Stimulated activated CD8-positive, alpha-beta memory T cell treated with anti-CD3 and anti-CD28 coated beads, Interleukin-2, amount 100 ng/mL, for 48 hours (primary cell): ENCODE results near the gene ACTN1.

Experiments used
- DNase-seq, 2 donors: peaks; one replicate each; pipeline ENCODE4 v3.0.0-alpha.2; 2020; ENCODE audit warnings: low read depth in 2 of 2

Gene ACTN1

DNA sequence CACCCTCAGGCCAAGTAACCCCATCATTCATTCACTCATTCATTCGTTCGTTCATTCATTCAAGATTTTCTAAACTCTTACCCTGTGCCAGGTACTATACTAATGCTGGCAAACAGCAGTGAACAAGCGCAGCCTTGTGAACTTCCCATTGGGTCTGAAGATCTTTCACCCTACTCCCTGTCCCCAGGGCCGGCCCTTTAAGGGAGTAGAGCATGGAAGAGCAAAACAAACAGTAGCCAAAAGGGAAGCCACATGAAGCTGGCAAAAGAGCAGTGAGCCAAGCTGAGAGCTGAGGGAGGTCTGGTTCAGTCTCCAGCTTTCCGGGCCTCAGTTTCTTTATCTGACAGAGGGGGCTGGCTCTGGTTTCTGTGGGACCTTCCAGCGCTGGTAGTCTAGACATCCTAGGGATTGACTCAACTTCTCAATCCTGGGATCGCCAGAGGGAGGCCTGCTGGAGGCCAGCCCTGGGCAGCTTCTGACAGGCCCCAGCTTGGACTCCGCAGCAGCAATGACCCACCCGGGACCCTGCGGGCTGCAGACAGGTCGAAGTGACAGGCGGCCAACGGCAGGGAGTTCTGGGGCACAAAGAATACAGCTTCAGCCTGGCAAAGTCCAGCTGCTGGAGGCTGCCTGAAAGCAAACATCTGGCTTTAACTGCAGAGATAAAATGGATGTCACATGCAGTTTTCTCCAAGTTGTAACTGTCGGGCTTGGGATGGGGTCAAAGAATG lies 27.1 kb downstream of the ACTN1 start:
- DNase-seq: no peak

DNA sequence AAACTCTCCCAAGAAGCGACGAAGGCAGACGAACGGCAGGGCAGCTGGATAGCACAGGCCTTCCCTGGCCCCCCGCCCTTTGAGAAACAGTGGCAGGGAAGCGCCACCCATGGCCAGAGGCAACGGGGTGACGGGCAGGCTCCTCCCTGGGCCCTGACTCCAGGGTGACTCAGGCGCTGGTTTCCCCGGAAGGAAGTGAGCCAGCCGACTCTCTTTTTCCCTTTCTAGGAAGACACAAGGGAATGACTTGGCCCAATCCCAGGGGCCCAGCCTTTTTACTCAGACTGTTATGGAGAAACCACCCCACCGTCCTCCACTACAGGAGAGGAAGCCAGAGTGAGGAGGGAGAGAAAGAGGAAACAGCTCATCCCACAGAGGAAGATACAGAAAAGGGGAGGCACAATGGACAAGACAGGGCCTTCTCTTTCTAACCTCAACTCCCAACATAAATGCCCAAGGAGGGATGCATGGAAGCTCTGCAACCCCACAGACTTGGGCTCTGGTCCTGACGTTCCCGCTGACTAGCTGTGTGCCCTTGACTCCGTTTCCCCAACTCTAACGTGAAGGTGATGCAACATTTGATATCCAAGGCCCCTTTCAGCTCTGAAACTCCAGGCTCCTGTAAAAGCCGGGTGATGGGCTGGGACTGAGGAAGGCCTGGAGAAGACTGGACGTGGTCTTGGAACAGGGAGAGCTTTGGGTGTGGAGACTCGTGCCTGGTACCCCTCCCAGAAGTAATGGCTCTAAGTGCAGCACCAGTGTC lies 27.9 kb downstream of the ACTN1 start:
- no peak for DNase-seq

DNA sequence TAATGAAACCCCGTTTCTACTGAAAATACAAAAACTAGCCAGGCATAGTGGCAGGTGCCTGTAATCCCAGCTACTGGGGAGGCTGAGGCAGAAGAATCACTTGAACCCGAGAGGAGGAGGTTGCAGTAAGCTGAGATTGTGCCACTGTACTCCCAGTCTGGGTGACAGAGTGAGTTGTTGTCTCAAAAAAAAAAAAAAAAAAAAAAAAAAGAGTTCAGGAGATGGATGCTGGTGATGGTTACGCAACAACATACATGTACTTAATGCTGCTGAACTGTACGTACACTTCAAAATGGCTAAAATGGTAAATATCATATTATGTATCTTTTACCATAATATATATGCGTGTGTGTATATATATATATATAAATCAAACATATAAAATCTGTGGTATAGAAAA lies 29.0 kb downstream of the ACTN1 start:
- no peak for DNase-seq

DNA sequence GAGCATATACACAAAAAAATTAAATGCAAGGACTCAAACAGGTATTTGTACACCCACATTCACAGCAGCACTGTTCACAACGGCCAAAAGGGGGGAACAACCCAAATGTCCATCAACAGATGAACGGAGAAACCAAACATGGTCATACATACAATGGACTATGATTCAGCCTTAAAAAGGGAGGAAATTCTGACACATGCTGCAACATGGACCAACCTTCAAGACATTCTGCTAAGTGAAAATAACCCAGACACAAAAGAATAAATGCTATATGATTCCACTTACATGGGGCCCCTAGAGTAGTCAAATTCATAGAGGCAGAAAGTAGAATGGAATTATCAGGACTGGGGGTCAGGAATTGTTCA lies 29.5 kb downstream of the ACTN1 start:
- no peak for DNase-seq

DNA sequence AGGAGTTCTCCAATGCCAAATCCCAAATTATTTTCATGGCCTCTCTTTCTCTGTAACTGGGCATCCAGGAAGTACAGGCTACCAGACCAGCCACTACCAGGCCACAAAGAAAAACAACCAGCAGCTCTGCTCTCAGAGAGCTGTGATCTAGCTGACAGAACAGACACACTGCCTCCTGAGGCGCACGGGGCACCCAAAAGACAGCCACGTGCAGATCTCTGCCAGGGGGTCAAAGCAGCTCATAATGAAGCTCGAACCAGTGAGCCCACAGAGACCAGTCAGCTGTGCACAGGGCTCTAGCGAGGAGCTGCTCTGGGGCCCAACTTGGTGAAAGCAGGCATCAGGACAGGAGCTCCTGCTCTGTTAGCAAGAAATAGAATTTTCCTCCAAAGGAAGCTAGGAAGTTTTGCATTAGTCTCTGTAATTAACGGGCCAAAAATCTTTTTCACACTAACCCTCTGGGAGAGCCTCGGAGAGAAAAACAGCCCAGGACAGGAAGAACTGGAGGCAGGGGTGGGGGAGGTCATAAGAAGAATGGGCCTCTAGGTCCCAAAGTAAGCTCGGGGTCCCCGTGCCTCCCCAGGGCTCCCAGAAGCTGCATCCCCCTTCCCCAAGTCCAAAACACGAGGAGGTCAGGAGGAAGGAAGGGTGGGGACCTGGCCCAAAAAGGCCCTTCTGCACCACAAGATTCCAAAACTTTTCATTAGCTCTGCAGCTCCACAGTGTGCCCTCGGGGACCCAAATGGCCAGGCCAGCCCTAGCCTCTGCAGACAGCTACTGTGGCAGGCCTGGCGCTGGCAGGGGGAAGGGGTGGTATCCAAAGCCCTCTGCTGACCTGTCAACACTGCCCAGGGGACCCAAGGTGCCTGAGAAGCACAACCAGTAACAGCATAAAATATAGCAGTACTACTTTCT lies 30.2 kb downstream of the ACTN1 start:
- DNase-seq: no peak

DNA sequence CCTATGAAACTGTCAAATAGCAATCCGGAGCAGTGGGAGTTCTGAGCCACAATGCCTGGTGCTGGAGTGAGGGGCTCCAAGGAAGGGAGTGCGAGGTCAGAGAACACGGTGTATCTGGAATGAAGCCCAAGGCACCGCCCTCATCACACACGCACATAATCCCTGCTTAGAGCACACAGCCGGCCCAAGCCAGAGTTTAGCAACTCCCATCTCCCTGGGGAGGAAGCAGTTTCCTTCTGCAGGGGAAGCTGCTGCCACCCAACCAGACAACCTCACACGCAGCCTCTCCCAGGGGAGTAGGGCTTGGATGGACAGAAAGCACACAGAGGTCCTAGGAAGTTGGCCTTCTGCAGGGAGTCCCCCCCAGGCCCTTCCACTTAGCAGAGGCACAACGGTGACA lies 31.3 kb downstream of the ACTN1 start:
- no peak for DNase-seq

DNA sequence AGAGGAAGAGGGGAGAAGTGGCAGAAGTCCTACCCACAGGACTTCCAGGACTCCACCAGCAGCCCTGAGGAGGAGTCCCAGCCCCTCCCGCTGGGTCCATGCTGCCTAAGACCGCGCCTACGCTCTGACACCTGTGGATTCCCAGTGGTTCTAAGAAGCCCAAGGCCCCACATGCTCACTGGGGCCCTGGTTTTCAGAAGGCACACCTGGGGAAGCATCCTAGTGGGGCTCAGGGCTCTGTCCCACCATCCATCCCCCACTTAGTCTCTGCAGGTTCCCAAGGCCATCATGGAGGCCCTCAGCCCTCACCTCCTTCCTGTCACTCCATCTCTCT lies 32.6 kb downstream of the ACTN1 start:
- DNase-seq: no peak

DNA sequence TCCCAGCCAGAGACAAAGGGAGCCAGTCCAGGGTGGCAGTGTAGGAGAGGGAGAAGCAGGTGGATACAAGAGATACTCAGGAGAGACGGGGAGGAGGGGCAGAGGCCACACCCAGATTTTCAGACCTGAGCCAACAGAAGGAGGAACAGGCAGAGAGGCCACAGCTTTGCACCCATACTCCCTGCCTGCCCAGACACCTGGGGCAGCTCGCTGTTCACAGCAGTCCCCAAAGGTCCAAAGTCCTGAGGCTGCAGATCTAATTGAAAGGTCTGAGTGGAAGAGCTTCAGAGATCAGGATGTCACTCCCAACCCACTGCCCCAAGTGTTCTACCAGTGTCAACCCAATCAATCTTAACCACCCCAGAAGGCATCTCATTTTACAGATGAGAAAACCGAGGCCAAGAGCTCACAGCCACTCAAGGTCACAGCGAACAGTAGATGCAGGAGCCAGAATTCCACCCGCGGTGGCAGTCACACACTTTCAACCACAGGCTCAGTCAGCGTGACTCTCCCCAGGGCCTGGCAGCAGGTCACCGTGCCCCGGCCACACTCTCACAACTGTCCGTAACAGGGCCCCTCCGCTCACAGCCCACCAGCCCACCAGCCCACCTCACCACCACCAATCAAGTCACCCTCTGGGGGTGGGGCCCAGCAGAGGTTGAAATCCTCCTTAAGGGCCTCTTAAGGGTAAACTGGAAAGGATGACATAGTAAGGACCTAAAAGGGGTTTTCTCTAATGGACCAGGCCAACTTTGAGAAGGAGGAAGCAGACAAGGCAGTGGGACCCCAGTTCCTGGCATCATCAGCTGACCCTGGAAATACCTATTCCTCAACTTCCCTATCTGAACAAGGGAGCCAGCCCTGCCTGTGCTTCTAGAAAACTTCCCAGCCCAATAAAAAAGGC lies 33.3 kb downstream of the ACTN1 start:
- DNase-seq: peak; percentile 20 to 25

DNA sequence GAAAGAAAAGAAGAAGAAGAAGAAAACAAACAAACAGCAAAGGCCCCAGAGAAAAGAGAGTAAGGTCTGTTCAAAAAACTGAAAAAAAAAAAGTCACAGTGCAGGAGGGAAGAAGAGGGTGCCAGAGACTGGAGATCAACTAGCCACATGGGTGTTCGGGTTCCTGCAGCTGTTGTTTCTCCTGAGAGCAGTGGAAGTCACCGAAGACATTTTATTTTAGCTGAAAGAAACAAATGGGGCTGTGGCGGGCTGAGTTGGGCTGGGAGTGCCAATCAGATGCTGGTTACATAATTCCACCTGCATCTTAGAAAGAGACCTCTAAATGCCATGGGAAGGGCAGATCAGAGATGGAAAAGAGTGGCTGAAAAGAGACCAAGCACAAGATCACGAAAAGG lies 33.9 kb downstream of the ACTN1 start:
- no peak for DNase-seq

DNA sequence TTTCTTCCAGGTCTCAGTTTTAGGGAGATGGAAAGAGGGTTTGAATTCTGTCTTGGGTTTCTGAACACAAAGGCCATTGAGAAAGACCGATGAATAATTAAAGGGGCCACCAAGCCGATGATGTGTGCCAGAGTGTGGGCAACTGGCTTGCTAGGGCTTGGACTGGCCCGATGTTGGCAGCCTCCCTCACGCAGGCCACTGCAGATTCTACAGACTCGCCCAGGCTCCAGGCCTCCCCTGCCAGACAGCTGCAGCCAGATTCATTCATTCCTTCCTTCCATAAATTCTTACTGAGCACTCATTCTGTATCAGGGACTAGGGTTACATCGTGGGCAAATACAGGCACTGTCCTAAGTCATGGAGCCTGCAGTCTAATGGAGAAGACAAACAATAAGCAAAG lies 34.9 kb downstream of the ACTN1 start:
- DNase-seq: no peak

DNA sequence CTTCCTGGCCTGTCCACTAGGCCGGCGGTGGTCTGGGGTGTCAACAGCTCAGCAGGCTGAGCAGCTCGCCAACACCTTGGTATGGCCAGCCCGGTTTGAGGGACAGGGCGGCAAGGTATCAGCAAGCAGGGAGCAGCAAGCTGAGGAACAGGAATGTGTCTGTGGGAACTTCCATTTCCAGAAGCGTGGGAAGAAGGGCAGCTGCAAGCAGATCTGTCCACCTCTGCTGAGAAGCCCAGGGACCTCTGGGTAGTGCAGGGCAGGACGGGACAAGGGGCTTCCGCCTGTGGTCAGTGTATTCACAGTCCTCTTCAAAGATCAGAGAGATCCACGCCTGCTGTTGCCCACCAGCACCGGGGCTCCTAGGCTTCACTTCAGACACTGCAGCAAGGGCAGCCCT lies 36.0 kb downstream of the ACTN1 start:
- DNase-seq: no peak

DNA sequence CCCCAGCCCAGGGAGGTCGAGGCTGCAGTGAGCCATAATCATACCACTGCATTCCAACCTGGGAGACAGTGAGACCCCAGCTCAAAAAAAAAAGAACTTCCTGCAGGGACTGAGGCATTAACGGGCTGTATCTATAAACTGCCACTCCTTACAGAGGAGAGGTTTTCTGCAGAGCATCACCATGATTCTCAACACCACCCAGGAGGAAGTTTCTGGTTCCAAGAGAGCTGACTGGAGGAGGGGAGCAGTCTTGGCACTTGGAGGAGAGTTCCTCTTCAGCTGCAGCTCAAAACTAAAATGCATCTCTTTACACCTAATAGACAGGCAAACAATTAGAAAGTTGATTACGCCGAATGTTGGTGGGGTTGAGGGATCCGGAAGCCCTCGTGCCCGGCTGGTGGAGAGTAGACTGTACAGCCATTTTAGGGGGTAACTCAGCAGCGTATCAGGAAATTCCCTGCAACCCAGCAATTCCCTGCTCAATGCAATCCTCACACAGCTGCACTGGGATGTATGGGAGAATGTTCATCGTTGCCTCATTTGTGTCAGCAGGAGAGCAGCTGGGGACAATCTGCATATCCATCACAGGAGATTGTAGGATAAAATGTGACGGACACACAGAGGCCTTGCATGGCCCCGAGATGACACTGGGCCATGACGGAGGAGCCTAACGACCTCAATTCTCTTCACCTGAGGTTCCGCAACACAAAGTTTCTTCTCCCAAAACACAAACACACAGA lies 36.6 kb downstream of the ACTN1 start:
- no peak for DNase-seq

DNA sequence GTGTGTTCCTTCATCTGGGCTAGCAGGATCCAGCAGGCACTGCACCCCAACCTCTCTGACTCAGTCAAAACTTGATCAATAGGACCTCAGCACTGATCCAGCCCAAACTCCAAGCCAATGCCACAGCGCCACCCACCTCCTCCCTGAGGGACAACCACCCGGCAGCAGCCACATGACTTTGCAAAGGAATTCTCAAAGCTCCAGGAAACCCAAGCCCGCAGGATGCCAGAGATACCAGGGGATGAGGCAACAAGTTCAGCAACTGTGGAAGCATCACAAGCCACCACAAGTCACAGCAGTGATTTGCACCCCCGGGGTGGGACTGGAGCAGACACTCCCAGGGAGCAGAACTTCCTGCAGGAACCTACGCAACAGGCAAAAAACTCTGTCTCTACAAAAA lies 37.3 kb downstream of the ACTN1 start:
- DNase-seq: no peak

DNA sequence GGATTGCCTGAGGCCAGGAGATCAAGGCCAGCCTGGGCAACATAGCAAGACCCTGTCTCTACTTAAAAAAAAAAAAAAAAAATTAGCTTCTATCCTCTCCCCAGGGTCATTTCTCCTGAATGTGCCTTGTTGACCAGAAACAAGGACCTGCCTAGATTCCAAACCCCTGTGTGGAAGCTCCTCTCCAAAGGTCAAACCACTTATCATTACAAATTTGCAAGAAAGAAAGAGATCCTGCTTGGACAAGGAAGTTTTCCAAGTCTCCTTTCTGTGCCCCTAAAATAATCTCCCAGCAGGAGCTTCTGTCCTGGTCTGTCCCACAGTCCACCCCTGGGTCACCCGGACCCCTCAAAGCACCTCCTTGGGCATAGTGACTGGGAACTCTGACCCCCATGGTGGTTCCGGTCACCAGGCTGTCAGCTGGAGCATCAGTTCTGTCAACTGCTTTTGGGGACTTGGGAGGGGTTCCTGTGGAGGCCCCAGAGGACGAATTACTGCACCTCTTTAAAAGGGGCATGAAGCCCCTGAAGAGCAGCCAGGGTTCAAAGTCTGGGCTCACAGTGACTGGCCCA lies 38.4 kb downstream of the ACTN1 start:
- no peak for DNase-seq

DNA sequence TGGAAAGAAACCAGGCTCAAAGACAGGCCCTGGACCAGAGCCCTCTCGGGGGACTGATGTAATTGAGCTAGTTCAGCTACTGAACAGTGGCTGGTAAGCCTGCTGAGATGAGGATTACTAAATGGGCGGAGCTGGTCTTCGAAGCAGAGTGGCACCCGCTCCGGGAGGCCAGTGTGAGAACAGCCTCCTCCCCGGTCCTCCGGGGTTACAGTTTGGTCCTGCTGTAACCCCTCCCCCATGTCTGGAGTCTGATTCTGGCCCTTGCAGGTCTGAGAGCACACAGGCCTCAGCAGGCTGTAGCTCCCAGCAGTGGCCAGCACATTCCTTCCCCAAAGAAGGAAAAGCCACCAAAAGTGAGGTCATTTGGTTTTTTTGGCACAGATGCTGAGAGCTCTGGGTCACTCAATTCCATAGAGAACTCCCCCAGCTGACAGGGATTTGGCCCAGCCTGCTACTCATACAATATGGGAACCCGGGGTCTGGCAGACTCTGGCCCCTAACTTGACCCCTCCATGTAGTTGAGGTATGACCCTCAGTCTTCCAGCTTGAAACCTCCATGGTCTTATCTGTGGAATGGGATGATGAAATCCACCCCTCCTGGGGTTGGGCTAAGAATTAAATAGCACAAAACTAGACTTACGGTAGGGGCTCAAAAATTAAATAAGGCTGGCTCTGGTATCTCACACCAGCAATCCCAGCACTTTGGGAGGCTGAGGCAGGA lies 39.0 kb downstream of the ACTN1 start:
- DNase-seq: no peak

DNA sequence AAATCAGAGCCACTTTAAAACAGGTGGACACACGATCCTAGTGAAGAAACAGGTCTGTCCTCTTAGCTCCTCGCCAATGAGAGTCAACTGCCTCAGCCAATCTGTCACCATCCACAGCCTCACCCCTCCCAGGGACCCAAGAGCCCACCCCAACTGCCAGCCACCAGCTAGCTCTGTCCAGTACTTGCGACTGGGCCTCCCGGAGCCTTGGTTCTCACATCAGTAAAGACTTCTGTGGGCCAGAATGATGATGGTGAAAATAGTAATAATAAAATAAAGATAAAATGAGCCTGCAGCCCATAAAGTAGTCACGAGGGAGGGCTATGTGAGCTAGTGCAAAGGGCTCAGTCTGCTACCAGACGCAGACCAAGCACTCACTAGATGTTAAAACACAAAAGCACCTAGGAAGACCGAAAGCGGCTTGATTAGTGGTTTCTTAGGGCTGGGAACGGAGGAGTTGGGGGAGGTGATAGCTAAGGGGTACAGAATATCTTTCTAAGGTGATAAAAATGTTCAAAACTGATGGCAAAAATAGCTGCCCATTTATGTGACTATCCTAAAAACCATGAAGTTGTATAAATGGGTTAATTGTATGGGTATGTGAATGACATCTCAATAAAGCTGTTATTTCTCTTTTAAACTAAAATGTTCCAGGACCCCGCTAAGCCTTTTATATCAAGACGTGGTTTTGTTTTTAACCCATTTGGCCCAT lies 39.8 kb downstream of the ACTN1 start:
- no peak for DNase-seq

DNA sequence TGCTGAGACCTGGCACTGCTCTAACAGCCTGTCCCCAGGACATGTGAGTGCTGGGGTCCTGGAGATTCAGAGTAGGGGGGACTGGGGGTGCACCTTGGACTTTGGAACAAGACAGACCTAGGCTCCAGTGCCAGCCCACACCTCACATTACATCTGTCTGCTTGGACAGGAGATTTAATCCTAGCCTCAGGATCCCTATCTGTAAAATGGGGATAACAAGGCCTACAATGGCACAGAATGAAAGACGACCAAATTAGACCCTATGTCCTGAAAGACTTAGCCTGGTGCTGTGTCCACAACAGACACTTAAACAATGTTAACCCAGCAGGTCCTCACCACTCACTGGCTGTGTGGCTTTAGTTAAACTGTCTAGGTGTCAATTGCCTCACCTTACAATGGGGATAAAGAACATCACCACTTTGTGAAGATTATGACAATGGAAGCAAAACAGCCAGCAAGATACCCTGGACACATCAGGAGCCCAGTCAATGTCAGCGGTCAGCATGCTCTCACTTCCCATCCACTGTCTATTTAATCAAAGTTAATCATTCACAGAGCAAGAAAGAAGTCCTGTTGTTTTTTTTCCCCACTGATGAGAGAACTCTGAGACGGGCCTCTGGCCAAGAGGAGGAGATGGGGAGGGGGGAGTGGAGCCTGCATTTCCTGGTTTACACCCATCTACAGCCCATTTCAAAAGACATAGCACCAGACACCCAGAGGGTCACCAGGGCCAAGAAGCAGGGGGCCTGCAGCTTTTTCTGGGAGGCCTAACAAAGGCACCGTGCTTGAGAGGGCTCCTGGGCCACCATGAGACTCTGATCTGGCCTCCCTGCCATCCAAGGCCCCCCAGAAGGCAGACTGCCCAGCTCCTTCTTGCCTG lies 40.6 kb downstream of the ACTN1 start:
- no peak for DNase-seq
